ENCODE results near the gene BPIFA2.

BPIFA2 gene

DNA sequence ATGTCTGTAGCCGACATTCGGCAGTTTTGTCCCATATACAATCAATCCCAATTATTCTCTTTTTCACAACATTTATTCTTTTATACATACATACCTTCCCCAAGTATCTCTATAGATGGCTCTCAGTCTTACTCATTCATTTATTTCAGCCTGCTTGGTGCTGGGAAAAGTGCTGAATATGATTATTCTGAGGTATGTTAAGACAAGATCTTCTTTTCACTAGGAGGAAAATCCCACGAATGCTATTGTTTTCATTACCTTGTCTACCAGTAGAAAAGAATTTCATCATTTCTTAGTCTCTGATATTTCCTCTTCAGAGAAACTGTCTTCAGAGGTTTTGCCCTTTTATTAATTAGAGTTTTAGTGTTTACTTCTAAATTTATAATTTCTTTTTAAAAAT is 35.5 kb downstream of the BPIFA2 start:
- DNase-seq, result no peak

- DNase-seq, result no peak
Measured at GRCh38 chr20:33209789-33210188, 41.8 kb downstream of the BPIFA2 start.

DNA sequence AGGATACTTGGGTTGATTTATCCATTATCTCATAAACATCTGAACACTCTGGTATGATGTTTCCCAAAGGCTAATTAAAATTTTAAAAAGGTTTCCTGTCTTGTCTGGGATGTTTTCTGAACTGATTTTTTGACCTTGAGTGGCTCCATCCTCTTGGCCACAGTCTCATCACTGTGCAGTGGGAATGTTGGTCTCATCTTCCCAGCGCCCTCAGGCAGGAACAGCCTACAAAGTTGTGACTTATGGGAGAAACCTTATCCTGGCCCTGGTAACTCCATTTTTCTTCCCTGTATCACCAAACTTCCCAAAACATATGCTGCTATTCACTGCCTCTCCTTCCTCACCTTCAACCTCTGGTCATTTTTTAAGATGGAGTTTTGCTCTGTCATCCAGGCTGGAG is 42.4 kb downstream of the BPIFA2 start:
- no peak for DNase-seq

- DNase-seq, result no peak
Measured at GRCh38 chr20:33211817-33212424, 44.0 kb downstream of the BPIFA2 start.

- DNase-seq, result no peak
Measured at GRCh38 chr20:33217052-33217451, 49.1 kb downstream of the BPIFA2 start, which contains the start of gene BPIFA3. TSS of gene BPIFA3 (plus strand) at chr20:33217352. CDS start at chr20:33217537, 185 bp downstream.

DNA sequence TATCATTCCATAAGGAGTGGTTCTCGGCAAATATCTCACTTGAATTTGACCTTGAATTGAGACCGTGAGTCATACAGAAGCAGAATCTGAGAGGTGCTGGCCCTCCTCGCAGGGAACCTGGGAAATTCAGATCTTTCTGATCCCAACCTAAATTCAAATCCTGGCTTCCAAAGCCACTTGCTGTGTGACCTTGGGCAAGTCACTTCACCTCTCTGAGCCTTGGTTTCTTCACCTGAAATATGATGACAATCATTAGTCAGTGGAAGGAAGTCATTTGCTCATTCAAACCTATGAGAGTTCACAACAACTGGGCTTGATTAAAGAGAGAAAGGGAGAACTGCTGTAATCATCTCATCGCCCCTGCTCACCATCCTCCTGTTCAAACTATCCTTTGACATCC is 56.4 kb downstream of the BPIFA2 start:
- DNase-seq, result no peak

- no peak for DNase-seq
Measured at GRCh38 chr20:33229843-33230242, 61.9 kb downstream of the BPIFA2 start.
